LNCAP (cell line): ENCODE data around the gene SFTPD.

Experiments used
- TF ChIP-seq, protein P1 (sequence below): fragments of 450-650 bp; IDR thresholded peaks from 2 replicates; pipeline ENCODE4 v1.5.1; 2017; ENCODE audit warnings: mild to moderate bottlenecking

Gene SFTPD

DNA sequence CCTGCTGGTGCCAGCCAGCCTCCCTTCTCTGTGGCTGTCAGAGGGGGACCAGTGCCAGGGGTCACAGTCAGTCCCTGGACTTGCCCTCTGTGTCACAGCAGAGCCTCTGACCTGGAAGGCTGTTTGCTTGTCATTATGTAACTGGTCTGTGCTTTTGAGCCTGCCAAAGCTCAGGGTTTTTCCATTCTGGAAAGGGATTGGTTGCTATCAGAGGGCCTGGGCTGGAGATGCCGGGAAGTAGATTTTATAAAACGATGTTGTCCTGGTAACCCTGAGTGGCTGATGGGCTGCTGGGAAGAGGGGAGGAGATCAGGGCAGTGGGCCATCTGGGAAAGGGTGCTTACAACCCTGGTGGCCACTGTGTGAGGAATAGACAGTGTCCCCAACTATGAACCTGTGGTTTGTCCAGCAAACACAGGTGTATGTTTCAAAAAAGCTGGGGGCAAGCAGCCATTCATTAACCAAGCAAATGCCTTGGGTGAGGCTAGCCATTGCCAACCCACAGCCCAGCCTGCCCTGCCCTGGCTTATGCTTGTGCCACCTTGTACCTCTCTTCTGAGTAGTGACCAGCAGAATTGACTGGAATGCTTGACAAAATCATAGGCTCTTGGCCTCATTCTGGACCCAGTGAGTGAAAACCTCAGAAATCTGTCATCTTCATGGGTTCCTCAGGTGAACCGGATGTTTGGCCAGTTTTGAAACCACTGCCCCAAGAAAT is 21.6 kb downstream of the SFTPD start:
- TF ChIP-seq, protein P1, sequence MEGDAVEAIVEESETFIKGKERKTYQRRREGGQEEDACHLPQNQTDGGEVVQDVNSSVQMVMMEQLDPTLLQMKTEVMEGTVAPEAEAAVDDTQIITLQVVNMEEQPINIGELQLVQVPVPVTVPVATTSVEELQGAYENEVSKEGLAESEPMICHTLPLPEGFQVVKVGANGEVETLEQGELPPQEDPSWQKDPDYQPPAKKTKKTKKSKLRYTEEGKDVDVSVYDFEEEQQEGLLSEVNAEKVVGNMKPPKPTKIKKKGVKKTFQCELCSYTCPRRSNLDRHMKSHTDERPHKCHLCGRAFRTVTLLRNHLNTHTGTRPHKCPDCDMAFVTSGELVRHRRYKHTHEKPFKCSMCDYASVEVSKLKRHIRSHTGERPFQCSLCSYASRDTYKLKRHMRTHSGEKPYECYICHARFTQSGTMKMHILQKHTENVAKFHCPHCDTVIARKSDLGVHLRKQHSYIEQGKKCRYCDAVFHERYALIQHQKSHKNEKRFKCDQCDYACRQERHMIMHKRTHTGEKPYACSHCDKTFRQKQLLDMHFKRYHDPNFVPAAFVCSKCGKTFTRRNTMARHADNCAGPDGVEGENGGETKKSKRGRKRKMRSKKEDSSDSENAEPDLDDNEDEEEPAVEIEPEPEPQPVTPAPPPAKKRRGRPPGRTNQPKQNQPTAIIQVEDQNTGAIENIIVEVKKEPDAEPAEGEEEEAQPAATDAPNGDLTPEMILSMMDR, result no peak

GRCh38 chr10:79926037-79926436 is 22.9 kb downstream of the SFTPD start:
- TF ChIP-seq, protein P1, result no peak

DNA sequence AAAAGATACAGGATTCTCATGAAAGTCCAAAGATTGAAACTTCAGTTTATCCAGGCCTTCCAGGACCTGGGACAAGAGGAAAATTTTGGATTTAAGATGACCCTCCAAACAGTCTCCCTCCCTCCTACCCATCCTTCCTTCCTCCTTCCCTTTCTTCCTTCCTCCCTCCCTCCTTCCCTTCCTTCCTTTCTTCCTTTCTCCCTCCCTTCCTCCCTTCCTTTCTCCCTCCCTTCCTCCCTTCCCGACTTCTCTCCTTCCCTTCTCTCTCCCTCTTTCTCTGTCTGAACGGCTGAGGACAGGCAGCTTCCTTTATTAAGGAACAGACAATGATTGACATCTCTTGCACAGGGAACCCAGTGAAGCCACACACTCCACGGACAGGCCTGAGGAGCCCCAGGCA is 23.3 kb downstream of the SFTPD start:
- TF ChIP-seq, protein P1, result no peak

- TF ChIP-seq, protein P1, result no peak
These were observed 25.2 kb downstream of the SFTPD start for GRCh38 chr10:79923669-79924068.

GRCh38 chr10:79923145-79923544 is 25.8 kb downstream of the SFTPD start:
- TF ChIP-seq, protein P1, result no peak

DNA sequence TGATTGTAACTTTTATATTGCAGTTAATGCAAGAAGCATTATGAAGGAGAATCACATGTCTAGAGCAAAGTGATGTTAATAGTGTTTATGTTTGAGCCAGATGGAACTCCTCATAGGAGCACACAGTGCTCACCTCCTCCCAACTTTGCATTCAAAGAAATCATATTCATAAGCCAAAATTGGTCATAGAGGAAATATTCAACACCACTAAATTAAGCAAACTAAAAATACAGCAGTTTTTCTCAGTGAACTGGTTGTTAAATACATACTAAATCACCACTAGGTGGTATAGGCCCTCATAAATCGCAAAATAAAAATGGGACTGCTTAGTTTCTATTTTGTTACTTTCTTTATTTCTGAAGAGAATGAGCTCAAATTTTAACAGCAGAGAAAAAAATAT is 34.4 kb downstream of the SFTPD start:
- TF ChIP-seq, protein P1, result peak; percentile 20; the same call in 1 of the 2 replicates

GRCh38 chr10:79910836-79911235 is 38.1 kb downstream of the SFTPD start:
- TF ChIP-seq, protein P1, result no peak

- TF ChIP-seq, protein P1, result no peak
These were observed 38.6 kb downstream of the SFTPD start for GRCh38 chr10:79910344-79910743.
